IMR-90 (cell line): ENCODE data around the gene MGAT5B. TPM values are rescaled to one million over a fixed set of nuclear protein-coding genes. Genes with fewer than 3 reads are reported as not detected.

Experiments used
- ATAC-seq: fragments of 200-7000 bp; cut with Tn5 transposase; 2 replicates; pipeline ENCODE4 v1.9.1; 2020; ENCODE audit warnings: low read depth, mild to moderate bottlenecking, moderate library complexity
- BruUV-seq: library from RNA; stranded (reverse); fragments of 400-500 nt; replicated peaks from 2 replicates; lab custom pipeline; 2021; lab: Mats Ljungman, UMichigan
- CTCF ChIA-PET: fragments of 300-600 bp; formaldehyde crosslinking; extraction: SDS; loops from one replicate; lab custom pipeline; 2021; ENCODE audit warnings: antibody characterized with exemption; lab: Yijun Ruan, JAX
- POLR2A ChIA-PET: fragments of 300-600 bp; sonication (Branson Sonifier 250); formaldehyde crosslinking; loops from one replicate; lab custom pipeline; 2022; ENCODE audit warnings: antibody characterized with exemption; ENCODE audit not compliant: unreplicated experiment; lab: Charles Lee
- DNase-seq: peaks from one replicate; pipeline ENCODE4 v3.0.0; 2013
- H2AFZ ChIP-seq: replicated peaks from 2 replicates; pipeline ENCODE3; 2013; ENCODE audit warnings: low read length, mild to moderate bottlenecking; ENCODE audit not compliant: poor library complexity
- H2AK5ac ChIP-seq: 2 replicates; pipeline ENCODE4 v1.6.1; 2013; ENCODE audit warnings: low read depth, low read length, inconsistent platforms
- H2AK9ac ChIP-seq: replicated peaks from 2 replicates; pipeline ENCODE3; 2013; ENCODE audit warnings: mild to moderate bottlenecking, low read depth, low read length, moderate library complexity; ENCODE audit not compliant: poor library complexity
- H2BK120ac ChIP-seq: 2 replicates; pipeline ENCODE4 v1.6.1; 2013; ENCODE audit warnings: low read depth, low read length, inconsistent platforms
- H2BK15ac ChIP-seq: 3 replicates; pipeline ENCODE4 v1.6.1; 2013; ENCODE audit warnings: low read depth, low read length, inconsistent platforms
- H2BK20ac ChIP-seq: 2 replicates; pipeline ENCODE4 v1.6.1; 2013; ENCODE audit warnings: low read depth, mild to moderate bottlenecking, inconsistent platforms, low read length, moderate library complexity
- H2BK5ac ChIP-seq: 2 replicates; pipeline ENCODE4 v1.6.1; 2013; ENCODE audit warnings: mild to moderate bottlenecking, low read depth, low read length, inconsistent platforms; ENCODE audit not compliant: poor library complexity, severe bottlenecking
- H3K14ac ChIP-seq: replicated peaks from 2 replicates; pipeline ENCODE4 v1.6.1; 2013; ENCODE audit warnings: low read depth, low read length, inconsistent platforms
- H3K18ac ChIP-seq: 2 replicates; pipeline ENCODE4 v1.6.1; 2013; ENCODE audit warnings: low read depth, low read length, control low read depth
- H3K23ac ChIP-seq: 2 replicates; pipeline ENCODE4 v1.6.1; 2013; ENCODE audit warnings: low read depth, low read length, inconsistent platforms
- H3K27ac ChIP-seq: 2 replicates; pipeline ENCODE4 v1.5.1; 2013; ENCODE audit warnings: mild to moderate bottlenecking, control low read depth, low read length; ENCODE audit not compliant: insufficient read depth
- H3K27me3 ChIP-seq: 2 replicates; pipeline ENCODE4 v1.6.1; 2013; ENCODE audit warnings: low read length; ENCODE audit not compliant: control insufficient read depth, insufficient read depth
- H3K36me3 ChIP-seq: 2 replicates; pipeline ENCODE4 v1.6.1; 2013; ENCODE audit warnings: low read length, mixed read lengths; ENCODE audit not compliant: control insufficient read depth, insufficient read depth
- H3K4ac ChIP-seq: 2 replicates; pipeline ENCODE4 v1.6.1; 2013; ENCODE audit warnings: low read depth, low read length, inconsistent platforms
- H3K4me1 ChIP-seq: 2 replicates; pipeline ENCODE4 v1.6.1; 2013; ENCODE audit warnings: low read length, mixed read lengths; ENCODE audit not compliant: control insufficient read depth, insufficient read depth
- H3K4me2 ChIP-seq: 2 replicates; pipeline ENCODE4 v1.6.1; 2013; ENCODE audit warnings: low read depth, mild to moderate bottlenecking, control low read depth, low read length, moderate library complexity
- H3K4me3 ChIP-seq: 2 replicates; pipeline ENCODE4 v1.5.1; 2013; ENCODE audit warnings: low read depth, mild to moderate bottlenecking, control low read depth, low read length, moderate library complexity; ENCODE audit not compliant: insufficient read depth
- H3K56ac ChIP-seq: 2 replicates; pipeline ENCODE4 v1.6.1; 2013; ENCODE audit warnings: low read length, inconsistent platforms; ENCODE audit not compliant: insufficient read depth; ENCODE audit errors: extremely low read depth
- H3K79me1 ChIP-seq, 2 experiments: 2 replicates each; pipeline ENCODE4 v1.6.1; 2013; ENCODE audit warnings: low read length in 2 of 2, inconsistent platforms in 1 of 2, low read depth in 1 of 2
- H3K9ac ChIP-seq: 2 replicates; pipeline ENCODE4 v1.6.1; 2013; ENCODE audit warnings: low read depth, low read length, control low read depth
- H3K9me1 ChIP-seq: 2 replicates; pipeline ENCODE4 v1.6.1; 2013; ENCODE audit warnings: low read length, inconsistent platforms; ENCODE audit not compliant: insufficient read depth
- H3K9me3 ChIP-seq: 2 replicates; pipeline ENCODE4 v1.6.1; 2013; ENCODE audit warnings: low read length; ENCODE audit not compliant: control insufficient read depth, insufficient read depth
- H4K20me1 ChIP-seq: 2 replicates; pipeline ENCODE4 v1.6.1; 2013; ENCODE audit warnings: low read length, inconsistent platforms; ENCODE audit not compliant: insufficient read depth
- H4K5ac ChIP-seq: 2 replicates; pipeline ENCODE4 v1.6.1; 2013; ENCODE audit warnings: mild to moderate bottlenecking, low read depth, low read length, control low read depth
- H4K8ac ChIP-seq, 2 experiments: 2 replicates each; pipeline ENCODE4 v1.6.1; 2013; ENCODE audit warnings: low read depth in 2 of 2, low read length in 2 of 2, control low read depth in 1 of 2, inconsistent platforms in 1 of 2
- H4K91ac ChIP-seq: 2 replicates; pipeline ENCODE4 v1.6.1; 2013; ENCODE audit warnings: low read depth, low read length, inconsistent platforms; ENCODE audit not compliant: insufficient read depth
- ELK1 ChIP-seq: fragments of 150-350 bp; IDR thresholded peaks from 2 replicates; pipeline ENCODE4 v1.6.1; 2016; ENCODE audit warnings: low read depth, mild to moderate bottlenecking, low read length, moderate library complexity, borderline replicate concordance
- MAFK ChIP-seq: IDR thresholded peaks from 2 replicates; pipeline ENCODE4 v1.6.1; 2012; ENCODE audit warnings: low read depth, low read length, improper control_type of control experiment
- MAZ ChIP-seq: IDR thresholded peaks from 2 replicates; pipeline ENCODE4 v1.6.1; 2012; ENCODE audit warnings: low read depth, mild to moderate bottlenecking, low read length, improper control_type of control experiment, moderate library complexity, borderline replicate concordance
- POLR2A ChIP-seq: IDR thresholded peaks from 2 replicates; pipeline ENCODE4 v1.6.1; 2012; ENCODE audit warnings: mild to moderate bottlenecking, low read depth, low read length
- RAD21 ChIP-seq: IDR thresholded peaks from 2 replicates; pipeline ENCODE4 v1.6.1; 2012; ENCODE audit warnings: low read length, improper control_type of control experiment
- USF2 ChIP-seq: fragments of 150-350 bp; IDR thresholded peaks from 2 replicates; pipeline ENCODE4 v1.6.1; 2017; ENCODE audit warnings: mild to moderate bottlenecking, antibody characterized with exemption, low read length, low read depth
- WGBS, 2 experiments: methylation state at CpG; one replicate each; pipeline versions ENCODE4 v1.1.5 to v1.1.7; 2013; ENCODE audit warnings: missing lambda C conversion rate in 2 of 2; ENCODE audit not compliant: insufficient read length in 1 of 2; ENCODE audit errors: extremely low coverage in 2 of 2; 5-methylcytosine and 5-hydroxymethylcytosine counted together
- dilution Hi-C: fragments of 300-500 bp; cut with HindIII; formaldehyde crosslinking; loops from one replicate; pipeline ENCODE4 v1.14.3; 2018; ENCODE audit warnings: low sequenced_read_pairs; ENCODE audit not compliant: unreplicated experiment
- in situ Hi-C: fragments of 300-500 bp; cut with MboI; formaldehyde crosslinking; loops from 3 replicates; pipeline ENCODE4 v1.14.3; 2019; ENCODE audit warnings: low sequenced_read_pairs, inconsistent platforms, mixed read lengths
- intact Hi-C: fragments of 100-400 bp; cut with micrococcal nuclease; formaldehyde crosslinking; loops from 2 replicates; pipeline ENCODE4 v1.10.0; 2022
- polyA plus RNA-seq, 3 experiments: library from polyadenylated mRNA; depleted of rRNA; stranded (reverse); fragments of >200 nt; gene quantifications; 2 replicates each; pipeline ENCODE4 v1.2.3, GENCODE V29; 2012; ENCODE audit warnings: low replicate concordance in 1 of 3
- total RNA-seq: library from RNA; depleted of rRNA; stranded (reverse); fragments of >200 nt; gene quantifications from 2 replicates; pipeline ENCODE4 v1.2.3, GENCODE V29; 2012

Gene MGAT5B
- total and polyA plus RNA-seq, 2 of the 4 experiments (the other 2 are of a cell fraction), result 0.54 to 2.0 TPM

DNA sequence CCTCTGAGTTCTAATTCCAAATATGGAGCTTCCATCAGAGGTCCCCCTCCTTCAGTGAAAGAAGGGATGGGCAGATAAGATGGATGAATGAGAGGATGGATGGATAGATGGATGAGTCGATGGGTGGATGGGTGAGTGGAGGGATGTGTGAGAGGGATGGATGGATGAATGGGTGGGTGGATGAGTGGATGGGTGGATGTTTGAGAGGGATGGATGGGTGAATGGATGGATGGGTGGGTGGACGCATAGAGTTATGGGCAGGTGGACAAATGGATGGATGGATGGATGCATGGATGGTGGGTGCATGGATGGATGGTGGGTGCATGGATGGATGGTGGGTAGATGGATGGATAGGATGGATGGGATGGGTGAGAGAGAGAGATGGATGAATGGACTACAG, 69.0 kb downstream of the MGAT5B start:
- Histone ChIP-seq H4K8ac (no peak overlapping the region), H2BK5ac (no peak overlapping the region), H3K79me1 (no peaks in the 10 kb centered on the region), H2BK20ac (no peak overlapping the region), H3K4me2 (no peak overlapping the region), H3K4me1 (no peaks in the 10 kb centered on the region; the same call in 1 of the 2 replicates), H4K91ac (no peak overlapping the region), H3K4ac (no peak overlapping the region), H3K27ac (no peak overlapping the region), H3K9me3 (no peaks in the 10 kb centered on the region), H3K9me1 (no peaks in the 10 kb centered on the region), H2AK5ac (no peak overlapping the region), H3K18ac (no peak overlapping the region), H2BK120ac (no peak overlapping the region), H3K14ac (no peak overlapping the region), H2BK15ac (no peak overlapping the region), H3K23ac (no peak overlapping the region), H2AK9ac (no peak overlapping the region), H4K5ac (no peak overlapping the region), H3K56ac (no peak overlapping the region), H3K36me3 (no peaks in the 10 kb centered on the region), H4K20me1 (no peaks in the 10 kb centered on the region), H3K9ac (no peak overlapping the region), H2AFZ (no peak overlapping the region), H3K4me3 (no peak overlapping the region), H3K27me3 (peaks cover 9% of the 10 kb centered on the region)
- ATAC-seq (no peak), DNase-seq (no peak)
- WGBS, 2 experiments, result 88 to 100% methylated on average over 1 to 2 of the region's 2 CpGs
- TF ChIP-seq POLR2A (no peak), MAZ (no peak), USF2 (no peak), RAD21 (no peak), ELK1 (no peak), MAFK (no peak)
- CTCF ChIA-PET, result no interaction called here
- intact Hi-C loops, result no loop called here
- in situ Hi-C loops, result no loop called here
- BruUV-seq, result no TSS peak
- dilution Hi-C loops, result no loop called here
- POLR2A ChIA-PET, result no interaction called here
